CD4-positive, CD25-positive, alpha-beta regulatory T cell (primary cell): ENCODE measurements around the gene JKAMP. TPM values are rescaled to one million over a fixed set of nuclear protein-coding genes. Genes with fewer than 3 reads are reported as not detected.

Source experiments
- ATAC-seq, 2 donors: fragments of 150-1000 bp; cut with Tn5 transposase; one replicate each; pipeline ENCODE4 v1.10.0; 2021; ENCODE audit warnings: low read depth in 2 of 2, moderate number of reproducible peaks in 2 of 2, moderate library complexity in 1 of 2
- DNase-seq, 3 donors: peaks; one replicate each; pipeline versions ENCODE4 v3.0.0 to v3.0.0-alpha.2; 2012 to 2022; ENCODE audit warnings: mixed read lengths in 1 of 3
- H3K27ac ChIP-seq: one replicate; pipeline ENCODE4 v1.7.0; 2013; ENCODE audit warnings: mild to moderate bottlenecking, low read length; ENCODE audit not compliant: insufficient read depth, poor library complexity, severe bottlenecking
- H3K27me3 ChIP-seq: one replicate; pipeline ENCODE4 v1.7.0; 2013; ENCODE audit warnings: low read length; ENCODE audit not compliant: control insufficient read depth, insufficient read depth
- H3K36me3 ChIP-seq: one replicate; pipeline ENCODE4 v1.7.0; 2013; ENCODE audit warnings: mild to moderate bottlenecking, low read length, moderate library complexity; ENCODE audit not compliant: control insufficient read depth, insufficient read depth
- H3K4me1 ChIP-seq: 2 replicates; pipeline ENCODE4 v1.7.0; 2013; ENCODE audit warnings: mild to moderate bottlenecking, low read length; ENCODE audit not compliant: insufficient read depth, control insufficient read depth, poor library complexity, severe bottlenecking
- H3K4me3 ChIP-seq: one replicate; pipeline ENCODE4 v1.7.0; 2013; ENCODE audit warnings: low read depth, mild to moderate bottlenecking, low read length, moderate library complexity
- H3K9me3 ChIP-seq, 2 experiments: 1 replicate in 1 of 2; 2 replicates in 1 of 2; pipeline ENCODE4 v1.7.0; 2013; ENCODE audit warnings: low read length in 2 of 2, mild to moderate bottlenecking in 1 of 2, moderate library complexity in 1 of 2; ENCODE audit not compliant: control insufficient read depth in 2 of 2
- H3K27ac Mint-ChIP-seq, 3 donors: one replicate each; pipeline ENCODE4 v1.8.0; 2020 to 2022; ENCODE audit warnings: mild to moderate bottlenecking in 3 of 3, mixed read lengths in 3 of 3, moderate library complexity in 2 of 3
- H3K27me3 Mint-ChIP-seq: one replicate; pipeline ENCODE4 v1.8.0; 2022; ENCODE audit warnings: mild to moderate bottlenecking, mixed read lengths
- H3K36me3 Mint-ChIP-seq: one replicate; pipeline ENCODE4 v1.8.0; 2020; ENCODE audit warnings: mixed read lengths
- H3K4me1 Mint-ChIP-seq, 4 donors: one replicate each; pipeline ENCODE4 v1.8.0; 2020 to 2022; ENCODE audit warnings: mixed read lengths in 4 of 4, mild to moderate bottlenecking in 1 of 4
- H3K4me3 Mint-ChIP-seq, 4 donors: one replicate each; pipeline ENCODE4 v1.8.0; 2020 to 2022; ENCODE audit warnings: mild to moderate bottlenecking in 4 of 4, mixed read lengths in 4 of 4, moderate library complexity in 3 of 4
- H3K9me3 Mint-ChIP-seq, 7 donors: one replicate each; pipeline ENCODE4 v1.8.0; 2020 to 2022; ENCODE audit warnings: mixed read lengths in 7 of 7, mild to moderate bottlenecking in 3 of 7, moderate library complexity in 2 of 7
- polyA plus RNA-seq, 4 donors: library from polyadenylated mRNA; unstranded; fragments of 300-500 nt; fragmentation: Illumina TruSeq; gene quantifications; one replicate each; pipeline ENCODE4 v1.2.3, GENCODE V29; 2021
- total RNA-seq: library from RNA; stranded (reverse); gene quantifications from one replicate; pipeline ENCODE4 v1.2.3, GENCODE V29; 2022

JKAMP gene
- total and polyA plus RNA-seq, 5 donors from 2014 or later, result 21.0 to 83.4 (median 62.3) TPM

DNA sequence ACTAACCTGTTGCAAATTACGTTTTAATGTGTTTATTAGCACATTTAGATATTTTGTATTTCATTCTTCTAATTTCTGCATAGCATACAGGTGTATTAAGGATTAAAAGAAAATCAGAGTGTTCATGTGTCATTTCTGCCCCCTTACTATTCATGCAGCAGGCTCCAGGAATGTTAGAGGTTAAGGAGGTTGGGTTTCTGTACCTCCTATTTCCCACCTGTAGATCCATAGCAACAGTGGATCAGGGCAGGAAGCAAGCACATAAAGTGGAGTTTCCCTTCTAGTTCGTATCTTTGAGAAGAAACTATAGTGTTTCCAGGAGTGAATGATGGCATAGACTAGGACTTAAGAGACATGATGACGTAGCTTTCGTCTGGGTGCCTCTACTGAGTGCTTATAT lies 18.9 kb downstream of the JKAMP start:
- Mint-ChIP-seq H3K4me3 (no peak overlapping the region), H3K4me1 (peaks cover 16 to 27% (median 20%) of the 10 kb centered on the region in 4 donors), H3K9me3 (no peaks in the 10 kb centered on the region), H3K27ac (no peak overlapping the region), H3K27me3 (no peaks in the 10 kb centered on the region), H3K36me3 (peaks cover 20% of the 10 kb centered on the region)
- H3K4me3 ChIP-seq, result no peak overlapping the region
- H3K27me3 ChIP-seq, result no peaks in the 10 kb centered on the region
- no peak overlapping the region for H3K27ac ChIP-seq
- H3K36me3 ChIP-seq, result peaks cover 16% of the 10 kb centered on the region
- ATAC-seq (no peak), DNase-seq (no peak)
- no peaks in the 10 kb centered on the region for H3K9me3 ChIP-seq
- H3K4me1 ChIP-seq, result peaks cover 11% of the 10 kb centered on the region

DNA sequence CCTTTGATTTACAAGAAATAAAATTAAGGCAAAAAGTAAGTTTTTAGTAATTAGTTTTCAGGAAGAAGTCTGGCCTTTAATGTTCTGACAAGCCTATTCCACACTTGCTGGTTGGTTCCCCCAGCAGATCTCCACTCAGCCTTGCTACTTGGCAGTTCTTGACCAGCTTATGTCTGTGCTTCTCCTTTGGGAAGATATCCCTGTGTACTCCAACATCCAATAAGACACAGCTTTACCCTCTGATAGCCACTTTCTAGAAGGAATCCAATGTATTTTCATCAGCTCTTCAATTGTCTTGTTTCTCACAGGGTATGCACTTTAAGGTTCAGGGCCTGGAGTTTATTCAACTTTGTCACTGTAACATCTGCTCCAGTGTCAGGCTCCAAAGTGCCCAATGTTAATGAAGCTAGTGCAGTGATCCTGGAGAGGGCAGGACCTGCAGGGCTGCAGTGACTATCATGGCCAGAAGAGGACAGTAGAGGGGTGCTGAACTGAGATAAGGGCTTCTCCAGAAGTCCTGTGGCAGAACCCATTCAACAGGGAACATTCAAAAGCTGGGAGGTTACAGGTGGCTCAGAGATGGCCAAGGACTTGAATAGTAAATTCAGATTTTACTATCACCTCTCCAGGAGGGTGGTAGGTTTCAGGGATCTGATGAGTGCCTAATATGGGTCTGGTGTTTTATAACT lies 22.9 kb downstream of the JKAMP start:
- Histone ChIP-seq H3K4me1 (peaks cover 11% of the 10 kb centered on the region), H3K27ac (no peak overlapping the region), H3K27me3 (peaks cover 4% of the 10 kb centered on the region), H3K36me3 (peaks cover 4% of the 10 kb centered on the region), H3K9me3 (no peaks in the 10 kb centered on the region), H3K4me3 (no peak overlapping the region)
- Mint-ChIP-seq H3K27me3 (peaks cover 7% of the 10 kb centered on the region), H3K36me3 (peaks cover 14% of the 10 kb centered on the region), H3K27ac (no peak overlapping the region), H3K9me3 (peaks cover 0 to 1% (median 0%) of the 10 kb centered on the region in 7 donors), H3K4me3 (no peak overlapping the region), H3K4me1 (peaks cover 12 to 24% (median 16%) of the 10 kb centered on the region in 4 donors)
- ATAC-seq (peak; percentile 66 to 71), DNase-seq (peak; percentile 5 to 53 (median 28))

DNA sequence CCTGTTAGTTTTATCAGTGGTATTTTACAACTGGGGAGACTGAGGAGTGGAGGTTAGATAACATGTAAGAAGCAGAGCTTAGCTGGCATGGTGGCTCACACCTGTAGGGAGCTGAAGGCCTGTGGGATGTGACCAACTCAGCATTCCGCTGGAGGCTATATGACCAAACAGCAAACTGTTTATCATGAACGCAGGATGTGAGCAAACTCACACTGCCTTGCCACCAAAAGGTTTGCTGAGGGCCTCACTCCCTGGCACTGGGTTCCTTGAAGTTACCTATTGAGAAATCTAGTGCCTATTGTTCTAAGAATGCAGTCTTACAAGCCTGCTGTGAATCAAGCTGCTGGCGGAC lies 23.4 kb downstream of the JKAMP start:
- Mint-ChIP-seq H3K9me3 (peaks cover 0 to 1% (median 0%) of the 10 kb centered on the region in 7 donors), H3K4me3 (no peak overlapping the region), H3K27ac (no peak overlapping the region), H3K36me3 (peaks cover 11% of the 10 kb centered on the region), H3K27me3 (peaks cover 7% of the 10 kb centered on the region), H3K4me1 (peaks cover 12 to 21% (median 13%) of the 10 kb centered on the region in 4 donors)
- H3K4me3 ChIP-seq, result no peak overlapping the region
- H3K27me3 ChIP-seq, result peaks cover 4% of the 10 kb centered on the region
- H3K27ac ChIP-seq, result no peak overlapping the region
- no peaks in the 10 kb centered on the region for H3K9me3 ChIP-seq
- no peak for ATAC-seq
- H3K36me3 ChIP-seq, result peaks cover 4% of the 10 kb centered on the region
- no peak for DNase-seq
- peaks cover 11% of the 10 kb centered on the region for H3K4me1 ChIP-seq

DNA sequence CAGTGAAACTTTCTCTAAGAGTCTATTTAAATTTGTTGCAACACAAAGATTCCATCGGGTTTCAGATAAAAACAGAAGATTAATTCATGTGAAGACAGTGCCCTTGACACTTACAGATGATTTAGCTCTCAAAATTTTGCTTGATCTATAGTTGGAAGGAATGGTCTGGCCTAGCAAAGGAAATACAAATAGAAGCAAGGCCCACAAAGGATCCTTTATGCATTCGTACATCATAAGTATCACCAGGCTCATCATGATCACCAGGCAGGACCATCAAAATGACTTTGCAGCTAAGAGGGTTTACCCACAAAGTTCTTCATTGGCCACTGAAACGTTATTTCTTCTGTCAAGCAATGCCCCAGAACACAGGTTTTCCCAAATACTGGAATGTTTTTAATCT lies 24.8 kb downstream of the JKAMP start:
- ATAC-seq (no peak), DNase-seq (no peak)
- Histone ChIP-seq H3K36me3 (no peaks in the 10 kb centered on the region), H3K4me1 (peaks cover 11% of the 10 kb centered on the region), H3K9me3 (no peaks in the 10 kb centered on the region), H3K4me3 (no peak overlapping the region), H3K27me3 (peaks cover 4% of the 10 kb centered on the region), H3K27ac (no peak overlapping the region)
- H3K9me3 Mint-ChIP-seq, result peaks cover 0 to 3% (median 0%) of the 10 kb centered on the region in 7 donors
- H3K36me3 Mint-ChIP-seq, result peaks cover 2% of the 10 kb centered on the region
- peaks cover 6 to 10% (median 8%) of the 10 kb centered on the region in 4 donors for H3K4me1 Mint-ChIP-seq
- peaks cover 7% of the 10 kb centered on the region for H3K27me3 Mint-ChIP-seq
- H3K4me3 Mint-ChIP-seq, result no peak overlapping the region
- no peak overlapping the region for H3K27ac Mint-ChIP-seq

DNA sequence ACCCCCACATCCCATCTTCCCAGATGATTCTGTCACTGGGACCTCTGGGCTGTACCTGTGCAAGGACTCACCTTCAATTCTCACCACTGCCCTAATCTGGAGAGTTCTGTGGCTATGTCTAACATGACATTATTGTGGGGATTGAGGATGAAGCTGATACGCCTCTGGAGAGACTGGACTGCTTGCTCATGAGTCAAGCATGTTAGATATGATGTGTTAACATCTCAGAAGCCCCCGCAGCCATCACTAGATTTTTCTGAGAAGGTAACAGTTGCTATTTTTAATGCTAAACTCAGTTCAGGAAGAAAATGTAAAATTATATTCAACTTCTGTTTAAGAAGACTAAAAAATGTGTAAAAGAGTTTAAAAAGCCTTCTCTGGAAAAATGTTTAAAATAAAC lies 25.7 kb downstream of the JKAMP start:
- Histone ChIP-seq H3K27ac (no peak overlapping the region), H3K4me3 (no peak overlapping the region), H3K9me3 (no peaks in the 10 kb centered on the region), H3K27me3 (peaks cover 4% of the 10 kb centered on the region), H3K36me3 (no peaks in the 10 kb centered on the region), H3K4me1 (peaks cover 6% of the 10 kb centered on the region)
- DNase-seq (no peak), ATAC-seq (no peak)
- Mint-ChIP-seq H3K9me3 (peaks cover 0 to 3% (median 0%) of the 10 kb centered on the region in 7 donors), H3K27ac (no peak overlapping the region), H3K36me3 (no peaks in the 10 kb centered on the region), H3K4me3 (no peak overlapping the region), H3K27me3 (peaks cover 14% of the 10 kb centered on the region), H3K4me1 (peaks cover 0 to 1% (median under 1%) of the 10 kb centered on the region in 4 donors)

DNA sequence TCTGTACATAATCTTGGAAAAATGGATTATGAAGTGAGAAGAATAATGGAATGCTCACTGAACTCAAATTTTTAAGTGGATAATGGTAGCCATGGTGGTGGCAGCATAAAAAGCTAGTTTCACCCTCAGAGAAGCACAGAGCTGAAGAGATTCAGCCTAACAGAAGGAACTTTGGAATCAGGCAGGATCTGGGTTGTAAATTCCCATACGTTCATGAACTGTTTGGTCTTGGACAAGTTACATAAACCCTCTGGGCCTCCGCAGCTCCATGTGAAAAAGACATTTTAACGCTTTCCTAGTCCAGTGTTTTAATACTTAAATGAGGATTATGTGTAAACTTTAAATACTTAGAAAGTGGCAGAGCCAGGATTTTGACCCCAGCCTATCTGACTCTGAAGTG lies 26.6 kb downstream of the JKAMP start:
- Histone ChIP-seq H3K27me3 (peaks cover 4% of the 10 kb centered on the region), H3K4me3 (no peak overlapping the region), H3K36me3 (no peaks in the 10 kb centered on the region), H3K4me1 (no peaks in the 10 kb centered on the region), H3K9me3 (no peaks in the 10 kb centered on the region), H3K27ac (no peak overlapping the region)
- Mint-ChIP-seq H3K27ac (no peak overlapping the region), H3K4me3 (no peak overlapping the region), H3K9me3 (peaks cover 0 to 3% (median 0%) of the 10 kb centered on the region in 7 donors), H3K4me1 (no peaks in the 10 kb centered on the region), H3K36me3 (no peaks in the 10 kb centered on the region), H3K27me3 (peaks cover 14% of the 10 kb centered on the region)
- ATAC-seq (no peak), DNase-seq (no peak)

DNA sequence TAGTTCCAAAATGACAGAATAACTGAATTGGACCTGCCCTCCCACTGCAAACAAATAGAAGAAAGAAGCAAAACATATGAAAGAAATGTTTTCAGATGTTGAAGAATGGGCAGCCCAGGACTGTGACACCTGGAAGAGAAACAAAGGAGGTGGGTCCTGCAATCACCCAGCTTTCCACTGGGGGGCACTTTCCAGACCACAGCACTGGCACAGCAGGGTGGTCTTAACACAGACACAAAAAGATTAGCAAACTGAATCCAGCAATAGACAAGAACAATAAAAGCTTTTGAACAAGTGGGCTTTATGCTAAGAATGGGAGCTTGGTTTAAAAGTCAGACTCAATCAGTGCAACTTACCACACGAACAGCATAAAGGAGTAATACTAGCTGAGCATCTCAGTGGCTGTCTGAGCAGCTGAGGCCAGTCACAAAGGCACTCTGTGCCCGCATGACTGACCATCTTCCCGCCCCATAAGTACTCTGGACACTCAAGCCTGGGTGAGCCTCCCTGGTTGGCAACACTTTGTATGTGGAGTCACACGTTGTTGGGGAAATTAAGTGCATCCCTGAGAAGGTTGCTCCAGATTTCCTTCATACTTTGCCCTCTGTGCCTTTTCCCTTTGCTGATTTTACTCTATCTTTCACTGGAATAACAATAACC lies 27.7 kb downstream of the JKAMP start:
- Mint-ChIP-seq H3K4me3 (no peak overlapping the region), H3K27ac (no peak overlapping the region), H3K27me3 (peaks cover 14% of the 10 kb centered on the region), H3K36me3 (no peaks in the 10 kb centered on the region), H3K9me3 (peaks cover 0 to 3% (median 0%) of the 10 kb centered on the region in 7 donors), H3K4me1 (no peaks in the 10 kb centered on the region)
- DNase-seq, result no peak
- ATAC-seq, result no peak
- Histone ChIP-seq H3K36me3 (no peaks in the 10 kb centered on the region), H3K27ac (no peak overlapping the region), H3K4me1 (no peaks in the 10 kb centered on the region), H3K27me3 (peaks cover 4% of the 10 kb centered on the region), H3K9me3 (no peaks in the 10 kb centered on the region), H3K4me3 (no peak overlapping the region)

DNA sequence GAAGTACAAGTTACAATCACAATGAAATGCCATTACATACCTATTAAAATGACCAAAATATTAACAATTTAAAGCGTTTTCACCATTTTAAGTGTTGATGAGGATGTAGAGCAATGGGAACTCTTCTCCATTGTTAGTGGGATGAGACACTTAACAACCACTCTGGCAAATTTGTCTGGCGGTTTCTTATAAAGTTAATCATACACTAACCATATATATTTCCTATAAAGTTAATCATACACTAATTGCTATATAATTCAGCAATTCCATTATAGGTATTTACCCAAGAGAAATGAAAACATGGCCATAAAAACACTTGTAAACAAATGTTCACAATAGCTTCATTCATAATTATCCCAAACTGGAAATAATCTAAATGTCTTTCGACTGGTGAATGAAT lies 35.9 kb downstream of the JKAMP start:
- Histone ChIP-seq H3K4me3 (no peak overlapping the region), H3K27ac (no peak overlapping the region), H3K4me1 (no peaks in the 10 kb centered on the region), H3K36me3 (no peaks in the 10 kb centered on the region), H3K9me3 (no peaks in the 10 kb centered on the region), H3K27me3 (no peaks in the 10 kb centered on the region)
- DNase-seq, result no peak
- Mint-ChIP-seq H3K4me1 (no peaks in the 10 kb centered on the region), H3K9me3 (peaks cover 0 to 3% (median 0%) of the 10 kb centered on the region in 7 donors), H3K27me3 (peaks cover 27% of the 10 kb centered on the region), H3K27ac (no peak overlapping the region), H3K36me3 (no peaks in the 10 kb centered on the region), H3K4me3 (no peak overlapping the region)
- no peak for ATAC-seq
